ENCODE results near the gene TANGO2.

The TANGO2 gene

DNA sequence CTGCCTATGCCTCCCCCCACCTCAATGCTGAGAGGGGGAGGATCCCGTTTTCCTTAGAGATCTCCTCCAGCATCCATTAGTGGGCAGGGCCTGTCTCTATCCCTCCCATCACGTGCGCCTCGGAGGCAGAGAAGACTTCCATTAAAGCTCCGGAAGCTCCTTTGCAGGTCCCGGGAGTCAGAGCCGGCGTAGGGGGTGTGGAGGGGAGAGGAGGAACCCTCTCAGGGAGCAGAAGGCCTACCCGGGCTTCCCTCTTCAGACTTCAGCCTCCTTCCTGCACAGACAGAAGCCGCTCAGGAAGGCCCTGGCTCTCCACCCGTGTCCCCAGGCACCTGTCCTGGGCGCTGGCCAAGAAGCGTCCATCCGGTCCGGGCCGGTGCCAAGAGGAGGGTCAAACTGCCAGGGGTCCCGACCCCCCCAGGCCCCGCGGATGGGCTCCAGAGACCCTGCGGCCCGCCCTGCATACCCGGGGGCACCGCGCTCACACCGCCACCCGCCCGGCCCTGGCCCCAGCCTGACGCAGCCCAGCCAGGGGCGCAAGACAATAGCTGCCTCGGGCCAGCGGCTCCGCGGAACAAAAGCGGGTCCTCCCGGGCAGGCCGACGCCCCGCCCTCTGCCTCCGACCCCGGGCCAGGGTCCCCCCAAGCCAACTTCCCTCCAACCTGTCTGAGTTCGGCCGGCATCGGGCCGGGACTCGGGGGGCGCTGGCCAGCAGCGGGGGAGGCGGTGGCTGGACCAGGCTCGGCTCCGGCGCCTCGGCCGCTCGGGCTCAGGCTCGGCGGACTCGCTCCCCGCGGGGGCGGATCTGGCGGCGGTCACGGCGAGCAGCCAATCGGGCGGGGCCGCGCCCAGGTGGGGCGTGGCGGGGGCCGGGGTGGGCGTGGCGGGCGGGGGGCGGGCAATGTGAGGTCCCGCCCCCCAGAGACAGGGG lies 34.2 kb upstream of the TANGO2 start:
- H3K9ac ChIP-seq (ENCODE audit: low read length) = peak overlapping the region; percentile 82
- H3K4me3 ChIP-seq (ENCODE audit: low read length) = peak overlapping the region; percentile 69
- H3K4ac ChIP-seq (ENCODE audit: low read depth, low read length) = peak overlapping the region; percentile 25
- peak overlapping the region; percentile 89 for H3K56ac ChIP-seq (ENCODE audit: low read length)
- H3K79me2 ChIP-seq (ENCODE audit: control insufficient read depth, insufficient read depth, low read length) = no peaks in the 10 kb centered on the region
- H3K23ac ChIP-seq (ENCODE audit: low read length) = no peak overlapping the region
- H3K4me2 ChIP-seq (ENCODE audit: low read length) = peak overlapping the region; percentile 79
- H3K79me1 ChIP-seq (ENCODE audit: low read length) = peaks cover 7% of the 10 kb centered on the region
- H2AK5ac ChIP-seq (ENCODE audit: low read length) = no peak overlapping the region
- peak overlapping the region; percentile 62 for H3K18ac ChIP-seq (ENCODE audit: low read length)
- H3K27ac ChIP-seq (ENCODE audit: low read depth, low read length) = no peak overlapping the region
- H2BK15ac ChIP-seq (replicated peaks; ENCODE audit: low read depth) = no peak overlapping the region
- no peaks in the 10 kb centered on the region for H3K27me3 ChIP-seq (ENCODE audit: insufficient read depth, low read length, poor library complexity)
- no peaks in the 10 kb centered on the region for H3K36me3 ChIP-seq (ENCODE audit: control insufficient read depth, insufficient read depth, low read length)
- no CpG with 5 or more reads among the region's 76 CpGs for WGBS (ENCODE audit: extremely low coverage, insufficient coverage, low lambda C conversion rate)
- H2BK120ac ChIP-seq (ENCODE audit: low read depth, low read length) = no peak overlapping the region
- H4K8ac ChIP-seq (ENCODE audit: low read depth, low read length) = no peak overlapping the region
- peaks cover 5% of the 10 kb centered on the region for H3K4me1 ChIP-seq (ENCODE audit: control insufficient read depth, low read depth, low read length)
- H2BK5ac ChIP-seq (ENCODE audit: low read length) = no peak overlapping the region
- H4K5ac ChIP-seq (ENCODE audit: low read length) = no peak overlapping the region
- peak; percentile 90 for DNase-seq

DNA sequence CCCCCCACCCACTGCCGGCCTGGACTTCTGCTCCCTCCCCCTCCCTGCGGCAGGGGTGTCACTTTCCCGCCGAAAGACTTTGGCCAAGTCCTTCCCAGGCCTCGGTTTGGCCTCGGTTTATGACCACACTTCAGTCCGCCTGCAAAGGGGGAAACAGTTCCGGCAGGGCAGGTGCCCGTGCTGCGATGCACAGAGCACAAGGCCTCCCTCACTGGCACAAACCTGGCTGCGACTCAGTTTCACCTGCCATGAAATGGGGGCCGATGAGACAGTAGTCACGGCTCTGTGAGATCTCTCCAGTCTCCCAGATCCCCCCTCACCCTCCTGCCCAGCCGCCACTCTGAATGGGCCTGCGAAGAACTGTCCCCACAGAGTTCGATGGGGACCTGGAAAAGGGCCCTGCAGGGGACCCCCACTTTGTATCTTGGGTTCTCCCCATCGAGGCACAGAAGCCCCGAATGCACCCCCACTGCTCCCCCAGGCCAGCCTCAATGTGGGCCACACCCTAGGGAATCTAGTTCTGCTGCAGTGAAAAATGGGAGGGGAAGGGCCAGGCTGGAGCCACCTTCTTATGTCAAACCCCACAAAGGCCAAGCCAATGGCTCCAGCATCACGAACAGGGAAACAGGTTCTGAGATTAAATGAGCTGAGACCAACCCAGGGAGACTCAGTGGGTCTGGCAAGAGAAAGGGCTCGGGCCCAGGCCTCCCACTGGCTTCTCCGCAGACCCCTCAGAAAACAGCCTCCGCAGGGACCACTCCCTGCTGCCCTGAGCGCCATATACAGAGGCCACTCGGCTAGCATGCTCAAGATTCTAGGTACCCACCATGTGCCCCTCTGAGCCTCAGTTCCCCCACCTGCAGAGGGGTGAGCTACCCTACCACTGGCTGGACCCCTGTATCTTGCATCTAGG lies 33.3 kb upstream of the TANGO2 start:
- no peaks in the 10 kb centered on the region for H3K27me3 ChIP-seq (ENCODE audit: insufficient read depth, low read length, poor library complexity)
- H3K4ac ChIP-seq (ENCODE audit: low read depth, low read length) = no peak overlapping the region
- H3K27ac ChIP-seq (ENCODE audit: low read depth, low read length) = no peak overlapping the region
- no peak overlapping the region for H3K4me3 ChIP-seq (ENCODE audit: low read length)
- H3K9ac ChIP-seq (ENCODE audit: low read length) = no peak overlapping the region
- no peak for DNase-seq
- H2BK120ac ChIP-seq (ENCODE audit: low read depth, low read length) = no peak overlapping the region
- H3K23ac ChIP-seq (ENCODE audit: low read length) = no peak overlapping the region
- H4K5ac ChIP-seq (ENCODE audit: low read length) = no peak overlapping the region
- H3K79me2 ChIP-seq (ENCODE audit: control insufficient read depth, insufficient read depth, low read length) = no peaks in the 10 kb centered on the region
- peaks cover 7% of the 10 kb centered on the region for H3K79me1 ChIP-seq (ENCODE audit: low read length)
- H3K4me1 ChIP-seq (ENCODE audit: control insufficient read depth, low read depth, low read length) = peaks cover 5% of the 10 kb centered on the region
- H2BK15ac ChIP-seq (replicated peaks; ENCODE audit: low read depth) = no peak overlapping the region
- H3K18ac ChIP-seq (ENCODE audit: low read length) = no peak overlapping the region
- H3K56ac ChIP-seq (ENCODE audit: low read length) = no peak overlapping the region
- H2AK5ac ChIP-seq (ENCODE audit: low read length) = no peak overlapping the region
- no peak overlapping the region for H4K8ac ChIP-seq (ENCODE audit: low read depth, low read length)
- H2BK5ac ChIP-seq (ENCODE audit: low read length) = no peak overlapping the region
- no peaks in the 10 kb centered on the region for H3K36me3 ChIP-seq (ENCODE audit: control insufficient read depth, insufficient read depth, low read length)
- H3K4me2 ChIP-seq (ENCODE audit: low read length) = no peak overlapping the region
- WGBS (ENCODE audit: extremely low coverage, insufficient coverage, low lambda C conversion rate) = no CpG with 5 or more reads among the region's 24 CpGs

- Histone ChIP-seq H3K4me3 (ENCODE audit: low read length) (no peak overlapping the region), H3K79me2 (ENCODE audit: control insufficient read depth, insufficient read depth, low read length) (no peaks in the 10 kb centered on the region), H3K4me2 (ENCODE audit: low read length) (no peak overlapping the region), H3K23ac (ENCODE audit: low read length) (no peak overlapping the region), H2BK120ac (ENCODE audit: low read depth, low read length) (no peak overlapping the region), H2AK5ac (ENCODE audit: low read length) (no peak overlapping the region), H2BK15ac (replicated peaks; ENCODE audit: low read depth) (no peak overlapping the region), H2BK5ac (ENCODE audit: low read length) (no peak overlapping the region), H3K9ac (ENCODE audit: low read length) (no peak overlapping the region), H3K18ac (ENCODE audit: low read length) (no peak overlapping the region), H4K8ac (ENCODE audit: low read depth, low read length) (no peak overlapping the region), H3K36me3 (ENCODE audit: control insufficient read depth, insufficient read depth, low read length) (no peaks in the 10 kb centered on the region), H3K4ac (ENCODE audit: low read depth, low read length) (no peak overlapping the region), H3K79me1 (ENCODE audit: low read length) (peaks cover 7% of the 10 kb centered on the region), H3K56ac (ENCODE audit: low read length) (no peak overlapping the region), H4K5ac (ENCODE audit: low read length) (no peak overlapping the region), H3K27ac (ENCODE audit: low read depth, low read length) (no peak overlapping the region), H3K27me3 (ENCODE audit: insufficient read depth, low read length, poor library complexity) (no peaks in the 10 kb centered on the region), H3K4me1 (ENCODE audit: control insufficient read depth, low read depth, low read length) (peaks cover 5% of the 10 kb centered on the region)
- WGBS (ENCODE audit: extremely low coverage, insufficient coverage, low lambda C conversion rate) = no CpG with 5 or more reads among the region's 9 CpGs
- DNase-seq = no peak
These were observed 32.5 kb upstream of the TANGO2 start for GRCh38 chr22:19988331-19988808.

GRCh38 chr22:19988965-19989724 lies 31.8 kb upstream of the TANGO2 start:
- no peak overlapping the region for H3K4me2 ChIP-seq (ENCODE audit: low read length)
- H2BK120ac ChIP-seq (ENCODE audit: low read depth, low read length) = no peak overlapping the region
- H3K56ac ChIP-seq (ENCODE audit: low read length) = no peak overlapping the region
- H4K8ac ChIP-seq (ENCODE audit: low read depth, low read length) = no peak overlapping the region
- H3K79me1 ChIP-seq (ENCODE audit: low read length) = peaks cover 7% of the 10 kb centered on the region
- no peak overlapping the region for H2BK5ac ChIP-seq (ENCODE audit: low read length)
- H3K36me3 ChIP-seq (ENCODE audit: control insufficient read depth, insufficient read depth, low read length) = no peaks in the 10 kb centered on the region
- H3K18ac ChIP-seq (ENCODE audit: low read length) = no peak overlapping the region
- WGBS (ENCODE audit: extremely low coverage, insufficient coverage, low lambda C conversion rate) = no CpG with 5 or more reads among the region's 18 CpGs
- no peaks in the 10 kb centered on the region for H3K27me3 ChIP-seq (ENCODE audit: insufficient read depth, low read length, poor library complexity)
- no peak for DNase-seq
- H4K5ac ChIP-seq (ENCODE audit: low read length) = no peak overlapping the region
- no peak overlapping the region for H3K4me3 ChIP-seq (ENCODE audit: low read length)
- H3K27ac ChIP-seq (ENCODE audit: low read depth, low read length) = no peak overlapping the region
- peaks cover 5% of the 10 kb centered on the region for H3K4me1 ChIP-seq (ENCODE audit: control insufficient read depth, low read depth, low read length)
- no peaks in the 10 kb centered on the region for H3K79me2 ChIP-seq (ENCODE audit: control insufficient read depth, insufficient read depth, low read length)
- H3K4ac ChIP-seq (ENCODE audit: low read depth, low read length) = no peak overlapping the region
- no peak overlapping the region for H2BK15ac ChIP-seq (replicated peaks; ENCODE audit: low read depth)
- no peak overlapping the region for H3K23ac ChIP-seq (ENCODE audit: low read length)
- H2AK5ac ChIP-seq (ENCODE audit: low read length) = no peak overlapping the region
- H3K9ac ChIP-seq (ENCODE audit: low read length) = no peak overlapping the region

DNA sequence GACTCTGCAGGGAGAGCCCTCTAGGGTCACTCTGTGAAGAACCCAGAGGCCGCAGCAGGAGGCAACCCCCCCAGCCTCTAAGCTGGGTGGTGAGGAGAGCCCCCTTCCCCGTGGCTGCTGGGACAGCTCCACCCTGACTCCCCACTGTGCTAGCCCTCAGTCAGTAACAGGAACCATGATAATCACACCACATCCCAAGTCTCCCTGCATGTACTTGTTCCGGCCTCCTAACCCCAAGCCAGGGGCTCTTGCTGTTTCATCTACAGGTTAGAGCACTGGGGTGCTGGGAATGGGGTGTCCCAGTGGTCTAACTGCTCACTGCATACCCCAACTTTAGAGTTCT lies 31.2 kb upstream of the TANGO2 start:
- H3K23ac ChIP-seq (ENCODE audit: low read length) = no peak overlapping the region
- no CpG with 5 or more reads among the region's 3 CpGs for WGBS (ENCODE audit: extremely low coverage, insufficient coverage, low lambda C conversion rate)
- no peak overlapping the region for H4K8ac ChIP-seq (ENCODE audit: low read depth, low read length)
- peaks cover 5% of the 10 kb centered on the region for H3K4me1 ChIP-seq (ENCODE audit: control insufficient read depth, low read depth, low read length)
- no peak overlapping the region for H3K18ac ChIP-seq (ENCODE audit: low read length)
- no peak overlapping the region for H3K4me3 ChIP-seq (ENCODE audit: low read length)
- no peak overlapping the region for H2BK5ac ChIP-seq (ENCODE audit: low read length)
- H2AK5ac ChIP-seq (ENCODE audit: low read length) = no peak overlapping the region
- no peak overlapping the region for H4K5ac ChIP-seq (ENCODE audit: low read length)
- no peak overlapping the region for H3K4ac ChIP-seq (ENCODE audit: low read depth, low read length)
- H3K4me2 ChIP-seq (ENCODE audit: low read length) = no peak overlapping the region
- H3K27ac ChIP-seq (ENCODE audit: low read depth, low read length) = no peak overlapping the region
- H3K36me3 ChIP-seq (ENCODE audit: control insufficient read depth, insufficient read depth, low read length) = no peaks in the 10 kb centered on the region
- H3K79me2 ChIP-seq (ENCODE audit: control insufficient read depth, insufficient read depth, low read length) = no peaks in the 10 kb centered on the region
- no peak overlapping the region for H3K9ac ChIP-seq (ENCODE audit: low read length)
- H2BK120ac ChIP-seq (ENCODE audit: low read depth, low read length) = no peak overlapping the region
- H2BK15ac ChIP-seq (replicated peaks; ENCODE audit: low read depth) = no peak overlapping the region
- DNase-seq = no peak
- peaks cover 7% of the 10 kb centered on the region for H3K79me1 ChIP-seq (ENCODE audit: low read length)
- H3K27me3 ChIP-seq (ENCODE audit: insufficient read depth, low read length, poor library complexity) = no peaks in the 10 kb centered on the region
- no peak overlapping the region for H3K56ac ChIP-seq (ENCODE audit: low read length)
